Colonic mucosa (tissue), 4 donors: Measurements from ENCODE around the gene DLG4. TPM values are rescaled to one million over a fixed set of nuclear protein-coding genes. Genes with fewer than 3 reads are reported as not detected.

Experiments used
- DNase-seq: peaks from one replicate; pipeline ENCODE4 v3.0.0-alpha.2; 2020
- H3K27ac ChIP-seq: fragments of 200-600 bp; one replicate; pipeline ENCODE4 v1.8.0; 2021
- H3K27me3 ChIP-seq: fragments of 200-600 bp; one replicate; pipeline ENCODE4 v1.8.0; 2021
- H3K36me3 ChIP-seq: fragments of 200-600 bp; one replicate; pipeline ENCODE4 v1.8.0; 2021
- H3K4me1 ChIP-seq: fragments of 200-600 bp; one replicate; pipeline ENCODE4 v1.8.0; 2021; ENCODE audit warnings: mild to moderate bottlenecking
- H3K4me3 ChIP-seq: fragments of 200-600 bp; one replicate; pipeline ENCODE4 v1.8.0; 2021
- H3K9ac ChIP-seq, 2 donors: one replicate each; pipeline ENCODE4 v1.7.0; 2013; ENCODE audit warnings: control low read depth in 2 of 2, low read depth in 2 of 2, low read length in 2 of 2
- H3K9me3 ChIP-seq: fragments of 200-600 bp; one replicate; pipeline ENCODE4 v1.8.0; 2021
- CTCF ChIP-seq: fragments of 200-600 bp; IDR thresholded peaks from one replicate; pipeline ENCODE4 v1.8.0; 2022; ENCODE audit warnings: antibody characterized with exemption, mild to moderate bottlenecking
- intact Hi-C: fragments of 100-400 bp; cut with DNase I; formaldehyde crosslinking; loops from one replicate; pipeline ENCODE4 v1.14.1; 2022
- total RNA-seq, 2 donors: library from RNA; stranded (reverse); fragmentation: NEBNext Ultra II Directional in 1 of 2; extraction: Animal tissue kit (Norgen Biotek cat#: 25700) in 1 of 2; gene quantifications; one replicate each; pipeline ENCODE4 v1.2.1, GENCODE V29; 2021
- donor health status: healthy.
- donor health status: DM: no; HTN: no; CAD: no.
- donor health status: DM: no; HTN: no; CAD: no.

Gene DLG4
- total RNA-seq, 2 donors from 2014 or later = 4.8 to 5.6 TPM

- intact Hi-C loops = no loop called here
- DNase-seq = no peak
- Histone ChIP-seq H3K27me3 (no peaks in the 10 kb centered on the region), H3K36me3 (peaks cover 5% of the 10 kb centered on the region), H3K4me1 (peaks cover 14% of the 10 kb centered on the region), H3K9me3 (no peaks in the 10 kb centered on the region), H3K27ac (peak overlapping the region; percentile 99), H3K4me3 (peak overlapping the region; percentile 83), H3K9ac (peak overlapping the region; percentile 71 to 100)
- TF ChIP-seq CTCF = no peak
Measured at GRCh38 chr17:7243453-7243729, 23.8 kb upstream of the DLG4 start.

- Histone ChIP-seq H3K4me1 (peaks cover 14% of the 10 kb centered on the region), H3K9ac (peak overlapping the region; percentile 71 to 100), H3K4me3 (peak overlapping the region; percentile 83), H3K9me3 (no peaks in the 10 kb centered on the region), H3K36me3 (peaks cover 5% of the 10 kb centered on the region), H3K27me3 (no peaks in the 10 kb centered on the region), H3K27ac (peak overlapping the region; percentile 99)
- no peak for TF ChIP-seq CTCF
- intact Hi-C loops = no loop called here
- peak; percentile 98 for DNase-seq
Measured at GRCh38 chr17:7242717-7243452, 23.2 kb upstream of the DLG4 start.

GRCh38 chr17:7241783-7242716 is 22.4 kb upstream of the DLG4 start, which contains the start of gene GABARAP:
TSS of gene GABARAP (minus strand) at chr17:7242449. CDS start at chr17:7242330, 119 bp downstream.
- H3K36me3 ChIP-seq = peaks cover 5% of the 10 kb centered on the region
- intact Hi-C loops = no loop called here
- H3K27ac ChIP-seq = peak within 1 kb of the TSS; percentile 99
- TF ChIP-seq CTCF = no peak
- no peaks in the 10 kb centered on the region for H3K27me3 ChIP-seq
- DNase-seq = peak; percentile 96
- H3K4me3 ChIP-seq = peak within 1 kb of the TSS; percentile 83
- H3K9me3 ChIP-seq = no peaks in the 10 kb centered on the region
- H3K4me1 ChIP-seq = peaks cover 14% of the 10 kb centered on the region
- peak within 1 kb of the TSS; percentile 90 to 100 for H3K9ac ChIP-seq

GRCh38 chr17:7241090-7241733 is 21.6 kb upstream of the DLG4 start:
- H3K9me3 ChIP-seq = no peaks in the 10 kb centered on the region
- peaks cover 14% of the 10 kb centered on the region for H3K4me1 ChIP-seq
- intact Hi-C loops = no loop called here
- peaks cover 5% of the 10 kb centered on the region for H3K36me3 ChIP-seq
- peak overlapping the region; percentile 99 for H3K27ac ChIP-seq
- no peak for TF ChIP-seq CTCF
- peak overlapping the region; percentile 90 to 100 for H3K9ac ChIP-seq
- H3K27me3 ChIP-seq = no peaks in the 10 kb centered on the region
- H3K4me3 ChIP-seq = peak overlapping the region; percentile 83
- DNase-seq = no peak

GRCh38 chr17:7240375-7240774 is 20.7 kb upstream of the DLG4 start:
- no peak for DNase-seq
- peaks cover 19% of the 10 kb centered on the region for H3K4me1 ChIP-seq
- H3K9me3 ChIP-seq = no peaks in the 10 kb centered on the region
- intact Hi-C loops = no loop called here
- no peak for TF ChIP-seq CTCF
- peak overlapping the region; percentile 26 to 100 for H3K9ac ChIP-seq
- no peaks in the 10 kb centered on the region for H3K27me3 ChIP-seq
- peak overlapping the region; percentile 99 for H3K27ac ChIP-seq
- peaks cover 5% of the 10 kb centered on the region for H3K36me3 ChIP-seq
- peak overlapping the region; percentile 5 for H3K4me3 ChIP-seq
